Measurements from ENCODE around the gene HADHA. TPM values are rescaled to one million over a fixed set of nuclear protein-coding genes. Genes with fewer than 3 reads are reported as not detected.

Gene HADHA
- total RNA-seq, 2 experiments from 2014 or later = 149 to 154 TPM

DNA sequence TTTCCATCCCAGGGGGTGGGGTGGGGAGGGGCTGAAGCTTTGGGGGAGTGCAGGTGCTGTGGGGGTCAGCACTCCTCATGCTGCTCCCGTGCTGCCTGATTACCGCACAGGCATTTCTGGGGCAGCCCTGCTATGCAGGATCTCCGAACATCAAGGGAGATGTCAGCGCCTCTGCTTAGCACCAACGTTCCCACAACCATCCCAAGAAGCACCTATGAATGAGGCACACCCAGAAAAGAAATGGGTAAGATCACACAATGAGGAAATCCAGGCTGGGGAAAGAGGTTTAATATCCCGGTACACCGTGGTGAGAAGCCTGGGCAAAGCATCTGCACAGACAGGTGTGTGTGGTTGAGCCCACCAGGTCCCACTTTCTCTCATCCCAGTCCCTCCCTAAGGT is 54.1 kb downstream of the HADHA start:
- H3K9me3 Mint-ChIP-seq (ENCODE audit: low read depth) = no peaks in the 10 kb centered on the region
- intact Hi-C loops (cut with DNase I, micrococcal nuclease) = no loop called here
- peaks cover 14% of the 10 kb centered on the region for H3K36me3 Mint-ChIP-seq (ENCODE audit: low read depth)
- ChIA-PET CTCF (interaction anchor here (1.9 kb wide), 1 partner anchor 52 kb away, joined by 4 read pairs; no protein-coding TSS in a partner anchor), POLR2A (no interaction called here)
- no peak for DNase-seq
- H3K4me1 Mint-ChIP-seq = peaks cover 16% of the 10 kb centered on the region
- no peaks in the 10 kb centered on the region for H3K27me3 Mint-ChIP-seq
- ATAC-seq = no peak
- no peak overlapping the region for H3K4me3 Mint-ChIP-seq
- no peak overlapping the region for H3K27ac Mint-ChIP-seq

GRCh38 chr2:26189751-26190150 is 54.7 kb downstream of the HADHA start:
- ChIA-PET POLR2A (interaction anchor here (0.5 kb wide), 1 partner anchor 358 kb away, joined by 3 read pairs; no protein-coding TSS in a partner anchor), CTCF (interaction anchor here (0.6 to 1.9 kb wide), 3 partner anchors 53 to 346 kb away, joined by 3 to 4 read pairs (median 4); no protein-coding TSS in a partner anchor)
- Mint-ChIP-seq H3K27ac (no peak overlapping the region), H3K4me1 (peaks cover 16% of the 10 kb centered on the region), H3K4me3 (no peak overlapping the region), H3K9me3 (ENCODE audit: low read depth) (no peaks in the 10 kb centered on the region), H3K36me3 (ENCODE audit: low read depth) (peaks cover 10% of the 10 kb centered on the region), H3K27me3 (no peaks in the 10 kb centered on the region)
- DNase-seq (no peak), ATAC-seq (no peak)
- intact Hi-C loops (cut with DNase I, micrococcal nuclease) = loop anchor here in 1 of 2 experiments (5.0 kb wide), 1 partner anchor 143 kb away; no protein-coding TSS in a partner anchor

DNA sequence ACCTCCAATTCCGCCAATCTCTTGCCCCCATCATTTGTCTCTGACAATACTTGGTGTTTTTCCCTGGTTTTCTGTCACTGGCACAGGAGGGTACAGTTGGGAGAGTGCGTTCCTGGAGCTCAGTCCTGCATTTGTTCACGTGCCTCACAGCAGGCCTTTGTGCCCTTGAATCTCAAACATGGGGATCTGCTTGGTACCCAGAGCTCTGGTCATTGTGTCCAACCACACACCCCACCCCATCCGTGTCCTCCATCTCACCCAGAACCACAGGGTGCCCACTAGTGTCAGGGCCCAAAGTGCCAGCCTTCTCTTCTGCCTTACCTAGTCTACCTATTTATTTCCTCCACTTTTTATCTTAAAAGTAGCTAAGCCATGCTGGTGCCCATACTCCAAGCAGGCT is 55.3 kb downstream of the HADHA start:
- intact Hi-C loops (cut with DNase I, micrococcal nuclease) = loop anchor here in 1 of 2 experiments (5.0 kb wide), 1 partner anchor 143 kb away; no protein-coding TSS in a partner anchor
- Mint-ChIP-seq H3K4me3 (no peak overlapping the region), H3K27me3 (no peaks in the 10 kb centered on the region), H3K36me3 (ENCODE audit: low read depth) (peaks cover 3% of the 10 kb centered on the region), H3K27ac (peak overlapping the region; percentile 35), H3K9me3 (ENCODE audit: low read depth) (no peaks in the 10 kb centered on the region), H3K4me1 (peaks cover 14% of the 10 kb centered on the region)
- ChIA-PET POLR2A (no interaction called here), CTCF (interaction anchor here (0.6 to 1.9 kb wide), 5 partner anchors 53 to 1188 kb away, joined by 3 to 4 read pairs (median 3); partner anchors contain the start of genes HADHA and HADHB)
- ATAC-seq = no peak
- DNase-seq = no peak

DNA sequence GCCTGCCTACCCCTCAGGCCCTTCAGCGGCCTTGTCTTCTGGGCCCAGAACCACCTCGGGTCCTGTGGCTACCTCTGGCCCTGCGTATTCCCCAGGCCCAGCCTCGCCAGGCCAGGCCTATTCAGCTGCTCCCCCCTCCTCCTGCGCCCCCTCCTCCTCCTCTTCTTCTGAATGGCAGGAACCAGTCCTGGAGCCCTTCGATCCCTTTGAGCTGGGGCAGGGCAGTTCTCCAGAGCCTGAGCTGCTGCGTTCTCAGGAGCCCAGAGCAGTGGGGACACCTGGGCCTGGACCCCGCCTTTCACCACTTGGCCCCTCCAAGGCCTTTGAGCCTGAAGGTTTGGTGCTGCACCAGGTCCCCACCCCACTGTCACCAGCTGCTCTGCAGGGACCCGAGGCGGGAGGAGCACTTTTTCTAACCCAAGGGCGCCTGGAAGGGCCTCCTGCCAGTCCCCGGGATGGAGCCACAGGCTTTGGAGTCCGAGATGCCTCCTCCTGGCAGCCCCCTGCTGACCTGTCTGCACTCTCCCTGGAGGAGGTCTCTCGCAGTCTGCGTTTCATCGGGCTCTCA is 56.8 kb downstream of the HADHA start:
- H3K4me3 Mint-ChIP-seq = no peak overlapping the region
- DNase-seq (no peak), ATAC-seq (no peak)
- H3K9me3 Mint-ChIP-seq (ENCODE audit: low read depth) = no peaks in the 10 kb centered on the region
- H3K4me1 Mint-ChIP-seq = peaks cover 13% of the 10 kb centered on the region
- H3K36me3 Mint-ChIP-seq (ENCODE audit: low read depth) = no peaks in the 10 kb centered on the region
- CTCF ChIA-PET = interaction anchor here (0.8 kb wide), 1 partner anchor 236 kb away, joined by 3 read pairs; no protein-coding TSS in a partner anchor
- H3K27me3 Mint-ChIP-seq = peaks cover 3% of the 10 kb centered on the region
- intact Hi-C loops (cut with DNase I, micrococcal nuclease) = loop anchor here in 1 of 2 experiments (5.0 kb wide), 1 partner anchor 145 kb away; no protein-coding TSS in a partner anchor
- POLR2A ChIA-PET = interaction anchor here (0.7 kb wide), 1 partner anchor 40 kb away, joined by 3 read pairs; no protein-coding TSS in a partner anchor
- H3K27ac Mint-ChIP-seq = no peak overlapping the region

- CTCF ChIA-PET = interaction anchor here (0.8 to 3.7 kb wide), 2 partner anchors 14 to 236 kb away, joined by 3 to 19 read pairs; partner anchors contain the start of gene GAREM2
- intact Hi-C loops (cut with DNase I, micrococcal nuclease) = loop anchor here in 1 of 2 experiments (5.0 kb wide), 1 partner anchor 145 kb away; no protein-coding TSS in a partner anchor
- H3K9me3 Mint-ChIP-seq (ENCODE audit: low read depth) = no peaks in the 10 kb centered on the region
- H3K36me3 Mint-ChIP-seq (ENCODE audit: low read depth) = no peaks in the 10 kb centered on the region
- POLR2A ChIA-PET = no interaction called here
- DNase-seq (no peak), ATAC-seq (no peak)
- H3K4me1 Mint-ChIP-seq = peaks cover 13% of the 10 kb centered on the region
- no peak overlapping the region for H3K4me3 Mint-ChIP-seq
- no peak overlapping the region for H3K27ac Mint-ChIP-seq
- peaks cover 3% of the 10 kb centered on the region for H3K27me3 Mint-ChIP-seq
Measured at GRCh38 chr2:26187114-26187513, 57.3 kb downstream of the HADHA start.

DNA sequence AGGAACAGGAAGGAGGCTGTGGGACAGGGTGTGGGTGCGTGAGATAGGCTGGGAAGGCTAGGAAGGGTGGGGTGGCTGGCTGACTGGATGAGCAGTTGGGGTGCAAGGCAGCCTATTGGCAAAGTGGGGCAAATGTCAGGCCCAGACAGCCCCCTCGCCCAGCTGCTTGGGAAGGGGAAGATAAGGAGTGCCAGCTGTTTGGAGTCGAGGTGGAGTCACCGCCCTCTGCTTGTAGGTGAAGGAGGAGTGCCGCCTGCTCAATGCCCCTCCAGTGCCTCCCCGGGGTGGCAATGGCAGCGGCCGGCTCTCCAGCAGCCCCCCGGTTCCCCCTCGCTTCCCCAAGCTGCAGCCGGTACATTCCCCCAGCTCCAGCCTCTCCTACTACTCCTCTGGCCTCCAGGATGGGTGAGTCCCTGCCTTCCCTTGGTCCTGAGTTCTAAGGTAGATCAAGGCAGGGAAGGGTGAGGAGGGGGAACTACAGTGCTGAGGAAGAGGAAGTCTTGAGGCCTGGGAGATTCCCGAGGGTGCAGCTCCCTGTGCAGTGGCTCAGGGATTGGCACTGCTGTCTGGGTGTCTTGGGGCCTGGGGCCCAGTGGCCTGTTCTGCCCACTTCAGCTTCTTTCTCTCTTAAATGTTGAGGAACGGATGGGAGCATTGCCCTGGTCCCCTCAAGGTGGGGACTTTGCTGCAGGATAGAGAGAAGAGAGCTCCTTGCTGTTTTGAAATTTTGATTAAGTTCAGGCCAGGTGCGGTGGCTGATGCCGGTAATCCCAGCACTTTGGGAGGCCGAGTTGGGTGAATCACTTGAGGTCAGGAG is 58.3 kb downstream of the HADHA start:
- no peaks in the 10 kb centered on the region for H3K36me3 Mint-ChIP-seq (ENCODE audit: low read depth)
- intact Hi-C loops (cut with DNase I, micrococcal nuclease) = loop anchor here in 1 of 2 experiments (5.0 kb wide), 1 partner anchor 146 kb away; no protein-coding TSS in a partner anchor
- H3K4me1 Mint-ChIP-seq = peaks cover 13% of the 10 kb centered on the region
- H3K27ac Mint-ChIP-seq = peak overlapping the region; percentile 60
- no peaks in the 10 kb centered on the region for H3K9me3 Mint-ChIP-seq (ENCODE audit: low read depth)
- peak overlapping the region; percentile 75 for H3K4me3 Mint-ChIP-seq
- POLR2A ChIA-PET = interaction anchor here (0.6 to 1.9 kb wide), 2 partner anchors 60 to 1060 kb away, joined by 5 to 7 read pairs; no protein-coding TSS in a partner anchor
- peaks cover 5% of the 10 kb centered on the region for H3K27me3 Mint-ChIP-seq
- CTCF ChIA-PET = interaction anchor here (0.6 to 3.7 kb wide), 3 partner anchors 13 to 260 kb away, joined by 3 to 19 read pairs (median 7); partner anchors contain the start of gene GAREM2
- ATAC-seq = no peak
- DNase-seq = no peak

GRCh38 chr2:26185304-26185928 is 59.0 kb downstream of the HADHA start:
- POLR2A ChIA-PET = interaction anchor here (1.4 to 1.9 kb wide), 2 partner anchors 60 to 160 kb away, joined by 4 to 7 read pairs; no protein-coding TSS in a partner anchor
- intact Hi-C loops (cut with DNase I, micrococcal nuclease) = loop anchor here in 1 of 2 experiments (5.0 kb wide), 1 partner anchor 147 kb away; no protein-coding TSS in a partner anchor
- H3K9me3 Mint-ChIP-seq (ENCODE audit: low read depth) = no peaks in the 10 kb centered on the region
- CTCF ChIA-PET = interaction anchor here (0.5 to 3.7 kb wide), 16 partner anchors 12 to 307 kb away, joined by 3 to 19 read pairs (median 5); partner anchors contain the start of genes ASXL2, GAREM2, HADHA and HADHB
- no peak for ATAC-seq
- peak overlapping the region; percentile 75 for H3K4me3 Mint-ChIP-seq
- H3K4me1 Mint-ChIP-seq = peaks cover 13% of the 10 kb centered on the region
- peak overlapping the region; percentile 60 for H3K27ac Mint-ChIP-seq
- no peak for DNase-seq
- H3K27me3 Mint-ChIP-seq = peaks cover 10% of the 10 kb centered on the region
- H3K36me3 Mint-ChIP-seq (ENCODE audit: low read depth) = no peaks in the 10 kb centered on the region

GRCh38 chr2:26184555-26185303 is 59.7 kb downstream of the HADHA start:
- peaks cover 16% of the 10 kb centered on the region for H3K4me1 Mint-ChIP-seq
- ATAC-seq (peak; percentile 97), DNase-seq (peak; percentile 92)
- intact Hi-C loops (cut with DNase I, micrococcal nuclease) = loop anchor here in 1 of 2 experiments (1.0 to 5.0 kb wide), 3 partner anchors 60 to 151 kb away; partner anchors contain the start of genes HADHA and HADHB
- ChIA-PET POLR2A (interaction anchor here (1.2 to 1.9 kb wide), 3 partner anchors 61 to 161 kb away, joined by 3 to 7 read pairs (median 4); partner anchors contain the start of gene RAB10), CTCF (interaction anchor here (0.5 to 3.7 kb wide), 25 partner anchors 9 to 312 kb away, joined by 3 to 19 read pairs (median 4); partner anchors contain the start of genes ADGRF3, ASXL2, GAREM2 and HADHA)
- H3K36me3 Mint-ChIP-seq (ENCODE audit: low read depth) = no peaks in the 10 kb centered on the region
- peak overlapping the region; percentile 60 for H3K27ac Mint-ChIP-seq
- peak overlapping the region; percentile 75 for H3K4me3 Mint-ChIP-seq
- peaks cover 15% of the 10 kb centered on the region for H3K27me3 Mint-ChIP-seq
- H3K9me3 Mint-ChIP-seq (ENCODE audit: low read depth) = no peaks in the 10 kb centered on the region

- Mint-ChIP-seq H3K4me3 (peak overlapping the region; percentile 53), H3K4me1 (peaks cover 20% of the 10 kb centered on the region), H3K27ac (peak overlapping the region; percentile 25), H3K36me3 (ENCODE audit: low read depth) (no peaks in the 10 kb centered on the region), H3K27me3 (peaks cover 18% of the 10 kb centered on the region), H3K9me3 (ENCODE audit: low read depth) (no peaks in the 10 kb centered on the region)
- intact Hi-C loops (cut with DNase I, micrococcal nuclease) = loop anchor here in 1 of 2 experiments (1.0 kb wide), 2 partner anchors 60 to 151 kb away; partner anchors contain the start of genes HADHA and HADHB
- CTCF ChIA-PET = interaction anchor here (0.6 to 3.7 kb wide), 21 partner anchors 8 to 313 kb away, joined by 3 to 19 read pairs (median 4); partner anchors contain the start of genes ADGRF3, ASXL2, GAREM2 and HADHA
- DNase-seq (no peak), ATAC-seq (no peak)
- POLR2A ChIA-PET = interaction anchor here (1.2 to 1.9 kb wide), 3 partner anchors 62 to 161 kb away, joined by 3 to 7 read pairs (median 4); partner anchors contain the start of gene RAB10
Measured at GRCh38 chr2:26184121-26184520, 60.3 kb downstream of the HADHA start.

Data from activated CD4-positive, alpha-beta T cell treated with anti-CD3 and anti-CD28 coated beads for 36 hours (primary cell).